ENCODE results near the gene TMEM39A. TPM values are rescaled to one million over a fixed set of nuclear protein-coding genes. Genes with fewer than 3 reads are reported as not detected.

The TMEM39A gene, protein sequence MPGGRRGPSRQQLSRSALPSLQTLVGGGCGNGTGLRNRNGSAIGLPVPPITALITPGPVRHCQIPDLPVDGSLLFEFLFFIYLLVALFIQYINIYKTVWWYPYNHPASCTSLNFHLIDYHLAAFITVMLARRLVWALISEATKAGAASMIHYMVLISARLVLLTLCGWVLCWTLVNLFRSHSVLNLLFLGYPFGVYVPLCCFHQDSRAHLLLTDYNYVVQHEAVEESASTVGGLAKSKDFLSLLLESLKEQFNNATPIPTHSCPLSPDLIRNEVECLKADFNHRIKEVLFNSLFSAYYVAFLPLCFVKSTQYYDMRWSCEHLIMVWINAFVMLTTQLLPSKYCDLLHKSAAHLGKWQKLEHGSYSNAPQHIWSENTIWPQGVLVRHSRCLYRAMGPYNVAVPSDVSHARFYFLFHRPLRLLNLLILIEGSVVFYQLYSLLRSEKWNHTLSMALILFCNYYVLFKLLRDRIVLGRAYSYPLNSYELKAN
- total RNA-seq (53.0 and 56.0 TPM in 2 replicates), polyA plus RNA-seq (43.6 and 44.6 TPM in 2 replicates), polyA minus RNA-seq (111 and 117 TPM in 2 replicates), Bru-seq, nascent RNA (percentile 95 among the genes with signal in this experiment), BruChase-seq, experiment 1, labeled RNA remaining after a 6-hour chase (percentile 80 among the genes with signal in this experiment), BruChase-seq, experiment 2, labeled RNA remaining after a 2-hour chase (percentile 92 among the genes with signal in this experiment)
- polyA plus RNA-seq (2011; cell fraction: cytosol; rRNA removed): 17.0 and 18.4 TPM in 2 replicates
- polyA plus RNA-seq (2011; cell fraction: nucleus; rRNA removed): 67.3 and 74.7 TPM in 2 replicates
- 25.6 and 31.1 TPM in 2 replicates for polyA plus RNA-seq (2012)
- 11.0 TPM for polyA minus RNA-seq (2011; cell fraction: cytosol; rRNA and poly(A)+ RNA removed)
- polyA minus RNA-seq (2011; cell fraction: nucleus; rRNA and poly(A)+ RNA removed): 82.1 and 128 TPM in 2 replicates
- long read RNA-seq, full-length matches to known transcripts: 29 of 83 reads
- long read RNA-seq, partial matches to known transcripts: 14 of 83 reads
- long read RNA-seq, other reads (novel, unspliced or antisense): 40 of 83 reads

DNA sequence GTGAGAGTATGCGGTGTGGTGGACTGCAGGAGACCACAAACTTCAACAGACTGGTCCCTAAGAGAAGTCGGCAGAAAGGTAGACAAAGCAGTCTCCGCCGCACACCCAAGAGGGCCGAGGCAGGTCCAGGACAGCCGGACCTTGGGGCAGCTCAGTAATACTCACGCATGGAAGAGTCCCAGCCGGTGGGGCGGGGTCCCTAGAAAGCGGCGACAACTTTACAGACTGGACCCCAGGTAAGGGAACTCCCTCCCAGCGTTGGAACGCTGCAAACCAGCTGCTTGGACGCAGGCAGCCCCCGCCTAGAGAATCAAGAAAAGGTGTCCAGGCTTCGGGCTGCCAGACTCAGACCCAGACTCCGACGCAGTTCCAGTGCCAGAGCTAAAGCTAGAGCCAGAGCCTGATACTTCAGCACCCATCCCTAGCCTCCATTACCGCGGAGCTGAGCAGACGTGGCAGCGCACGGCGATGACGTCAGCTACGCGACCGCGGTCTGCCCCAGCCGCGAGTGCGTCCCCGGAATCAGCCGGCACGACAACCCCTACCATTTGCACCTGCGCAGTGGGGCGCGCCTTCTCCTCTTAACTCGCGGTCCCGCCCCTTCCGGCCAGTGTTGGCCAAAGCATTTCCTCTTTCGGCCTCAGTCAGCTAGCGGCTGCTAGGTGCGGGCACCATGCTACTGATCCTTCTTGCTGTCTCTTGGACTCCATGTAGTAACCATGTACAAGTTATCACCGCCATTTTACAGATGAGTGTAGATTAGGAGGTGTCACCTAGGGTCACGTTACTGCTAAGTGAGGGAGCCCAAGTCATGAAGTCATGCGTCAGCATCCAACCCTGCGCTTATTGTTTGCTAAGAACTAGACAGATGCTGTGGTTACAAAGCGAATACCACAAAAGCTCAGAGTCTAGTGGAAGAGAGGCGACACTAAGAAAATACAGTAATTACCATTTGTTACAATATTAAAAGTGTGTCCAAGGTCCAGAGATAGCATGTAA is at the start of gene TMEM39A:
Gene TMEM39A (minus strand): TSS at position 445 of the 999 bp plus-strand sequence. CDS start 1,541 bp downstream, outside the sequence.
- Histone ChIP-seq H4K20me1 (replicated peaks; ENCODE audit: control insufficient read depth, extremely low read depth, insufficient read depth, low read length) (no peaks in the 10 kb centered on the region), H3K27ac (ENCODE audit: insufficient read depth, low read depth, low read length) (peak within 1 kb of the TSS; percentile 67), H3K36me3 (ENCODE audit: control insufficient read depth in 2 of 2, extremely low read depth in 1 of 2, insufficient read depth in 2 of 2, low read length in 2 of 2) (peaks cover 3 to 4% of the 10 kb centered on the region in 2 experiments), H3K4me1 (ENCODE audit: control insufficient read depth, extremely low read depth, insufficient read depth, low read length) (peaks cover 18% of the 10 kb centered on the region), H3K9me1 (replicated peaks; ENCODE audit: control insufficient read depth, extremely low read depth, insufficient read depth, low read length) (no peaks in the 10 kb centered on the region), H3K9ac (replicated peaks; ENCODE audit: extremely low read depth, insufficient read depth, low read length) (peak within 1 kb of the TSS; percentile 97), H3K4me2 (ENCODE audit: insufficient read depth, low read length) (peak within 1 kb of the TSS; percentile 84), H3K27me3 (ENCODE audit: control insufficient read depth in 2 of 2, insufficient read depth in 2 of 2, low read length in 2 of 2) (no peaks in the 10 kb centered on the region), H3K9me3 (replicated peaks; ENCODE audit: control insufficient read depth, insufficient read depth, low read length) (no peaks in the 10 kb centered on the region), H2AFZ (ENCODE audit: low read depth, low read length) (peak within 1 kb of the TSS; percentile 76), H3K79me2 (ENCODE audit: control insufficient read depth, insufficient read depth, low read length) (peaks cover 35% of the 10 kb centered on the region), H3K4me3 (replicated peaks in 1 of 3; ENCODE audit: insufficient read depth in 1 of 3, low read depth in 1 of 3, low read length in 3 of 3) (peak within 1 kb of the TSS; percentile 92 to 98 (median 98))
- FAIRE-seq (peak; percentile 93), DNase-seq (ENCODE audit: low read depth, low spot score) (peak; percentile 98)
- CTCF ChIA-PET: interaction anchor here (1.0 to 1.4 kb wide), 7 partner anchors 8 to 222 kb away, joined by 3 to 9 read pairs (median 3); partner anchors contain the start of gene COX17
- dilution Hi-C loops (cut with MboI; ENCODE audit: extremely low pct_ligation_motif_present, low sequenced_read_pairs): no loop called here
- BruUV-seq (replicated peaks): TSS peak; percentile 90
- intact Hi-C loops (cut with micrococcal nuclease): loop anchor here (1.0 kb wide), 1 partner anchor 35 kb away; the partner anchor contains the start of gene TIMMDC1
- POLR2A ChIA-PET: interaction anchor here (0.5 to 1.4 kb wide), 5 partner anchors 9 to 188 kb away, joined by 3 to 11 read pairs (median 3); partner anchors contain the start of gene TIMMDC1
- TF ChIP-seq, protein P1, sequence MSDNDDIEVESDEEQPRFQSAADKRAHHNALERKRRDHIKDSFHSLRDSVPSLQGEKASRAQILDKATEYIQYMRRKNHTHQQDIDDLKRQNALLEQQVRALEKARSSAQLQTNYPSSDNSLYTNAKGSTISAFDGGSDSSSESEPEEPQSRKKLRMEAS (IDR thresholded peaks at IDR 0.05; ENCODE audit: insufficient read depth, insufficient read length): peak; percentile 41
- TF ChIP-seq, protein P2, sequence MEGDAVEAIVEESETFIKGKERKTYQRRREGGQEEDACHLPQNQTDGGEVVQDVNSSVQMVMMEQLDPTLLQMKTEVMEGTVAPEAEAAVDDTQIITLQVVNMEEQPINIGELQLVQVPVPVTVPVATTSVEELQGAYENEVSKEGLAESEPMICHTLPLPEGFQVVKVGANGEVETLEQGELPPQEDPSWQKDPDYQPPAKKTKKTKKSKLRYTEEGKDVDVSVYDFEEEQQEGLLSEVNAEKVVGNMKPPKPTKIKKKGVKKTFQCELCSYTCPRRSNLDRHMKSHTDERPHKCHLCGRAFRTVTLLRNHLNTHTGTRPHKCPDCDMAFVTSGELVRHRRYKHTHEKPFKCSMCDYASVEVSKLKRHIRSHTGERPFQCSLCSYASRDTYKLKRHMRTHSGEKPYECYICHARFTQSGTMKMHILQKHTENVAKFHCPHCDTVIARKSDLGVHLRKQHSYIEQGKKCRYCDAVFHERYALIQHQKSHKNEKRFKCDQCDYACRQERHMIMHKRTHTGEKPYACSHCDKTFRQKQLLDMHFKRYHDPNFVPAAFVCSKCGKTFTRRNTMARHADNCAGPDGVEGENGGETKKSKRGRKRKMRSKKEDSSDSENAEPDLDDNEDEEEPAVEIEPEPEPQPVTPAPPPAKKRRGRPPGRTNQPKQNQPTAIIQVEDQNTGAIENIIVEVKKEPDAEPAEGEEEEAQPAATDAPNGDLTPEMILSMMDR (IDR thresholded peaks at IDR 0.05; ENCODE audit: extremely low read depth in 1 of 2, insufficient read depth in 1 of 2, low read depth in 1 of 2, low read length in 2 of 2): no peak
- TF ChIP-seq POLR2A (IDR thresholded peaks at IDR 0.05; ENCODE audit: low read depth, low read length): peak; percentile 98
- TF ChIP-seq GATA2 (IDR thresholded peaks at IDR 0.05; ENCODE audit: insufficient read depth, insufficient read length, low read depth, low read length): no peak
- TF ChIP-seq MYC (IDR thresholded peaks at IDR 0.05; ENCODE audit: low read depth, low read length): peak; percentile 59
- no peak for TF ChIP-seq EZH2 (IDR thresholded peaks at IDR 0.05; ENCODE audit: borderline replicate concordance, low read depth, low read length, severe bottlenecking)
- peak; percentile 56 for TF ChIP-seq JUN (IDR thresholded peaks at IDR 0.05; ENCODE audit: borderline replicate concordance, insufficient read depth, insufficient read length, low read depth)
- TF ChIP-seq POLR2AphosphoS5 (IDR thresholded peaks at IDR 0.05; ENCODE audit: insufficient read depth, low read depth, low read length): peak; percentile 95
- peak; percentile 17 for TF ChIP-seq FOS (IDR thresholded peaks at IDR 0.05; ENCODE audit: borderline replicate concordance, insufficient read depth, low read length)

Measured in endothelial cell of umbilical vein (primary cell).